SK-N-SH treated with all-trans-retinoic acid at 6 μM for 48 hours (cell line): Measurements from ENCODE around the gene FIGN.
A peak's percentile ranks its signal among the peaks of the same experiment; 100 is the strongest.

Experiments
- BACH2 ChIP-seq: fragments of 250-450 bp; sonication (Bioruptor Pico); IDR thresholded peaks from 2 replicates; pipeline ENCODE4 v1.9.0; 2021; ENCODE audit warnings: mild to moderate bottlenecking, borderline replicate concordance
- CREB5 ChIP-seq: fragments of 250-450 bp; sonication (Bioruptor Pico); IDR thresholded peaks from 2 replicates; pipeline ENCODE4 v1.5.1; 2020; ENCODE audit warnings: low read depth, mild to moderate bottlenecking, moderate library complexity
- CSDC2 ChIP-seq: fragments of 250-450 bp; sonication (Bioruptor Pico); IDR thresholded peaks from 2 replicates; pipeline ENCODE4 v1.5.0; 2020; ENCODE audit warnings: mild to moderate bottlenecking, moderate library complexity
- CSRNP3 ChIP-seq: fragments of 250-450 bp; sonication (Bioruptor Pico); IDR thresholded peaks from 2 replicates; pipeline ENCODE4 v1.5.1; 2021; ENCODE audit warnings: mild to moderate bottlenecking, moderate library complexity
- ESRRG ChIP-seq: fragments of 250-450 bp; sonication (Bioruptor Pico); IDR thresholded peaks from 2 replicates; pipeline ENCODE4 v1.6.1; 2021; ENCODE audit warnings: mild to moderate bottlenecking
- GLIS3 ChIP-seq: fragments of 250-450 bp; sonication (Bioruptor Pico); IDR thresholded peaks from 2 replicates; pipeline ENCODE4 v1.5.0; 2020; ENCODE audit warnings: mild to moderate bottlenecking, moderate library complexity
- OSR1 ChIP-seq: fragments of 250-450 bp; sonication (Bioruptor Pico); IDR thresholded peaks from 2 replicates; pipeline ENCODE4 v1.8.0; 2022; ENCODE audit warnings: moderate library complexity, mild to moderate bottlenecking, inconsistent platforms
- PATZ1 ChIP-seq: fragments of 250-450 bp; sonication (Bioruptor Pico); IDR thresholded peaks from 2 replicates; pipeline ENCODE4 v1.8.0; 2020; ENCODE audit warnings: mild to moderate bottlenecking, moderate library complexity, borderline replicate concordance
- RARB ChIP-seq: fragments of 250-450 bp; sonication (Bioruptor Pico); IDR thresholded peaks from 2 replicates; pipeline ENCODE4 v1.8.0; 2021; ENCODE audit warnings: mild to moderate bottlenecking, moderate library complexity
- TCF4 ChIP-seq: fragments of 250-450 bp; sonication (Bioruptor Pico); IDR thresholded peaks from 2 replicates; pipeline ENCODE4 v1.8.0; 2021; ENCODE audit warnings: mild to moderate bottlenecking, moderate library complexity, borderline replicate concordance
- ZFP3 ChIP-seq: fragments of 250-450 bp; sonication (Bioruptor Pico); IDR thresholded peaks from 2 replicates; pipeline ENCODE4 v1.5.0; 2020; ENCODE audit warnings: mild to moderate bottlenecking, moderate library complexity
- ZFP30 ChIP-seq: fragments of 450-650 bp; formaldehyde crosslinking; IDR thresholded peaks from 2 replicates; pipeline ENCODE4 v1.5.0; 2022; ENCODE audit warnings: mild to moderate bottlenecking, moderate library complexity
- ZNF70 ChIP-seq: fragments of 450-650 bp; formaldehyde crosslinking; IDR thresholded peaks from 2 replicates; pipeline ENCODE4 v1.5.0; 2020; ENCODE audit warnings: mild to moderate bottlenecking, moderate library complexity

- TF ChIP-seq RARB (no peak), GLIS3 (CRISPR knock-in tag) (no peak), PATZ1 (CRISPR knock-in tag) (no peak), ZFP3 (CRISPR knock-in tag) (no peak), CREB5 (CRISPR knock-in tag) (no peak), ZFP30 (CRISPR knock-in tag) (no peak), CSRNP3 (no peak), ZNF70 (no peak), ESRRG (CRISPR knock-in tag) (no peak), BACH2 (CRISPR knock-in tag) (no peak), CSDC2 (no peak), TCF4 (CRISPR knock-in tag) (peak; percentile 27; the same call in 1 of the 2 replicates), OSR1 (no peak)
Measured at GRCh38 chr2:163613266-163613731, 122.5 kb downstream of the FIGN start.
